A549 (cell line): ENCODE data around the gene RPS14. TPM values are rescaled to one million over a fixed set of nuclear protein-coding genes. Genes with fewer than 3 reads are reported as not detected.

Experiments used
- ATAC-seq, 2 experiments: fragments of 200-7000 bp in 1 of 2; fragments of >200 bp in 1 of 2; cut with Nextera tagmentation in 1 of 2; cut with Tn5 transposase in 1 of 2; 3 replicates each; pipeline versions ENCODE4 v1.8.0 to v1.9.1; 2018 to 2020; ENCODE audit warnings: mild to moderate bottlenecking in 1 of 2, moderate library complexity in 1 of 2
- CTCF ChIA-PET: fragments of 300-600 bp; sonication (Branson Sonifier 250); formaldehyde crosslinking; extraction: SDS; loops from one replicate; lab custom pipeline; 2021; ENCODE audit warnings: antibody characterized with exemption, inconsistent platforms; lab: Yijun Ruan, JAX
- POLR2A ChIA-PET: fragments of 350-600 bp; formaldehyde crosslinking; extraction: SDS; loops from one replicate; lab custom pipeline; 2021; ENCODE audit warnings: antibody characterized with exemption, inconsistent platforms; lab: Yijun Ruan, JAX
- DNase-seq, 2 experiments: peaks; one replicate each; pipeline versions ENCODE4 v3.0.0 to v3.0.0-alpha.2; 2011 to 2016; ENCODE audit warnings: low read depth in 1 of 2, low spot score in 1 of 2
- FAIRE-seq: peaks from 2 replicates; lab custom pipeline; 2011; peaks lifted over from hg19 to GRCh38; lab: Jason Lieb, UNC
- H3K27ac ChIP-seq, 2 experiments: fragments of >200 bp; sonication (Bioruptor Twin); formaldehyde crosslinking; 3 replicates each; pipeline ENCODE4 v1.5.1; 2016 to 2017
- H3K4me1 ChIP-seq: fragments of >200 bp; sonication (Bioruptor Twin); formaldehyde crosslinking; 3 replicates; pipeline ENCODE4 v1.6.1; 2016
- H3K4me2 ChIP-seq: fragments of >200 bp; sonication (Bioruptor Twin); formaldehyde crosslinking; 3 replicates; pipeline ENCODE4 v1.6.1; 2016
- H3K4me3 ChIP-seq: fragments of >200 bp; sonication (Bioruptor Twin); formaldehyde crosslinking; 3 replicates; pipeline ENCODE4 v1.5.1; 2016
- H3K9me3 ChIP-seq: fragments of >200 bp; sonication (Bioruptor Twin); formaldehyde crosslinking; 3 replicates; pipeline ENCODE4 v1.6.1; 2016
- CHD2 ChIP-seq: fragments of 150-350 bp; IDR thresholded peaks from 2 replicates; pipeline ENCODE4 v1.6.1; 2014; ENCODE audit warnings: low read length; ENCODE audit not compliant: partially characterized antibody
- CHD4 ChIP-seq: fragments of 200-600 bp; sonication (generic); IDR thresholded peaks from 2 replicates; pipeline ENCODE4 v1.6.1; 2016; ENCODE audit warnings: antibody characterized with exemption, mild to moderate bottlenecking, borderline replicate concordance
- EHMT2 ChIP-seq: fragments of 200-600 bp; sonication (generic); IDR thresholded peaks from 2 replicates; pipeline ENCODE4 v1.6.1; 2016; ENCODE audit warnings: antibody characterized with exemption, low read depth, mild to moderate bottlenecking, moderate library complexity
- EP300 ChIP-seq, 2 experiments: fragments of >200 bp; sonication (Bioruptor Twin); formaldehyde crosslinking; IDR thresholded peaks; 2 replicates in 1 of 2; 3 replicates in 1 of 2; pipeline ENCODE4 v1.6.1; 2016 to 2017
- ESRRA ChIP-seq: fragments of 150-350 bp; IDR thresholded peaks from 2 replicates; pipeline ENCODE4 v1.6.1; 2014; ENCODE audit warnings: mild to moderate bottlenecking, low read length, borderline replicate concordance
- FOSB ChIP-seq: fragments of 250-450 bp; sonication (Bioruptor Pico); IDR thresholded peaks from 2 replicates; pipeline ENCODE4 v1.5.0; 2020; ENCODE audit warnings: mild to moderate bottlenecking, moderate library complexity
- HDAC2 ChIP-seq: fragments of 200-600 bp; sonication (generic); IDR thresholded peaks from 2 replicates; pipeline ENCODE4 v1.6.1; 2016
- HES2 ChIP-seq: fragments of >200 bp; sonication (Bioruptor Twin); formaldehyde crosslinking; IDR thresholded peaks from 2 replicates; pipeline ENCODE4 v1.6.1; 2016
- HOXB13 ChIP-seq: fragments of 250-450 bp; sonication (Bioruptor Pico); IDR thresholded peaks from 2 replicates; pipeline ENCODE4 v1.5.0; 2020; ENCODE audit warnings: low read depth, mild to moderate bottlenecking, moderate library complexity
- HOXB5 ChIP-seq: fragments of 250-450 bp; sonication (Bioruptor Pico); IDR thresholded peaks from 2 replicates; pipeline ENCODE4 v1.5.0; 2020; ENCODE audit warnings: mild to moderate bottlenecking, moderate library complexity
- JUNB ChIP-seq: fragments of >200 bp; sonication (Bioruptor Twin); formaldehyde crosslinking; IDR thresholded peaks from 2 replicates; pipeline ENCODE4 v1.6.1; 2016
- KDM5A ChIP-seq: fragments of 200-600 bp; sonication (generic); IDR thresholded peaks from 2 replicates; pipeline ENCODE4 v1.6.1; 2016; ENCODE audit warnings: antibody characterized with exemption, mild to moderate bottlenecking
- MAZ ChIP-seq: fragments of 150-350 bp; IDR thresholded peaks from 2 replicates; pipeline ENCODE4 v1.6.1; 2014; ENCODE audit warnings: antibody characterized with exemption, low read depth, low read length, borderline replicate concordance
- NFE2L2 ChIP-seq: fragments of 150-350 bp; conservative IDR thresholded peaks from 2 replicates; pipeline ENCODE4 v1.6.1; 2014; ENCODE audit warnings: low read length
- PHF8 ChIP-seq: fragments of 200-600 bp; sonication (generic); IDR thresholded peaks from 2 replicates; pipeline ENCODE4 v1.6.1; 2016; ENCODE audit warnings: low read depth, mild to moderate bottlenecking, antibody characterized with exemption, moderate library complexity, borderline replicate concordance
- RARB ChIP-seq: fragments of 250-450 bp; sonication (Bioruptor Pico); IDR thresholded peaks from 2 replicates; pipeline ENCODE4 v1.8.0; 2021; ENCODE audit warnings: mild to moderate bottlenecking, moderate library complexity
- SREBF2 ChIP-seq: fragments of 450-650 bp; IDR thresholded peaks from 2 replicates; pipeline ENCODE4 v1.6.1; 2014; ENCODE audit warnings: mild to moderate bottlenecking, moderate library complexity
- TFCP2L1 ChIP-seq: fragments of 250-450 bp; sonication (Bioruptor Pico); IDR thresholded peaks from 2 replicates; pipeline ENCODE4 v1.5.0; 2021; ENCODE audit warnings: mild to moderate bottlenecking
- TP53 ChIP-seq: fragments of 250-450 bp; sonication (Bioruptor Pico); IDR thresholded peaks from 2 replicates; pipeline ENCODE4 v1.5.0; 2021; ENCODE audit warnings: mild to moderate bottlenecking, moderate library complexity
- ZNF302 ChIP-seq: fragments of 250-450 bp; sonication (Bioruptor Pico); IDR thresholded peaks from 2 replicates; pipeline ENCODE4 v1.9.0; 2021; ENCODE audit warnings: inconsistent platforms, mild to moderate bottlenecking, moderate library complexity
- WGBS: methylation state at CpG from one replicate; pipeline ENCODE4 v1.1.6; 2017; ENCODE audit errors: missing lambda C conversion rate; 5-methylcytosine and 5-hydroxymethylcytosine counted together
- polyA plus RNA-seq, 4 experiments: library from polyadenylated mRNA; depleted of rRNA in 3 of 4; stranded (reverse); fragments of >200 nt; fragmentation: RNase III in 1 of 4; extraction: RNeasy Plus Mini Kit Qiagen cat#74134 plus additional on column Dnase treatment in 1 of 4; gene quantifications; 2 replicates in 3 of 4; 3 replicates in 1 of 4; pipeline ENCODE4 v1.2.3, GENCODE V29; 2011 to 2017
- TF ChIP-seq, protein P1 (sequence below): fragments of >200 bp; sonication (Bioruptor Twin); formaldehyde crosslinking; IDR thresholded peaks from 3 replicates; pipeline ENCODE4 v1.6.1; 2016
- TF ChIP-seq, protein P2 (sequence below): fragments of 150-350 bp; IDR thresholded peaks from 2 replicates; pipeline ENCODE4 v1.6.1; 2014; ENCODE audit warnings: low read depth, mild to moderate bottlenecking, low read length

The RPS14 gene
- polyA plus RNA-seq, 2 of the 4 experiments (the other 2 are of a cell fraction): 3,794 to 3,799 TPM

DNA sequence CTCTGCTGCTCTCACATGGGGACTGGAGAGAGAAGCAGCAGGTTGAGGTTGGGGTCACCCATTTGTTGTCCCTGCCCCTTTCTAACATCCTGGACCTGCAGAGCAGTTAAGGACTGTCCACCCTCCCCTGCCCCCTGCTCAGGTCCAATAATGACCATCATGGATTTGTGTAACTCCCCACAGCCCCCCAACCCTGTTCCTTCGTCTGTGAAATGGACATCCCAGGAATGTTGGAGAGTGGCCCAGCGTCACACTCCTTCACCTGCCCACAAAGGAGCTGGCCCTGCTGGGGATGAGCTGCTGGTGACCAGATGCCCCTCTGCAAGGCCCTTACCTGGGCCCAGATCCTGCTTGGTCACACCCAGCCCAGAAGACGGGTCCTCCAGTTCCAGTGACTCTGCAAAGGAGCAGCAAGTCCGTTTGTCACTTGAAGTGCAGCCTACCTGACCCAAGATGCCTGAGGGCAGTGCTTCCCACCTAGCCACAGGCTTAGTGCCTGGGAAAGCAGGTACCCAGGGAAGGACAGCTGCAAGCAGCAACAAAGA lies 47.2 kb downstream of the RPS14 start:
- H3K4me3 ChIP-seq: no peak overlapping the region
- TF ChIP-seq TFCP2L1 (CRISPR knock-in tag) (no peak), ZNF302 (no peak), PHF8 (no peak), HES2 (no peak), CHD4 (no peak), JUNB (no peak), RARB (no peak), FOSB (CRISPR knock-in tag) (no peak), CHD2 (no peak), TP53 (no peak)
- TF ChIP-seq, protein P1, sequence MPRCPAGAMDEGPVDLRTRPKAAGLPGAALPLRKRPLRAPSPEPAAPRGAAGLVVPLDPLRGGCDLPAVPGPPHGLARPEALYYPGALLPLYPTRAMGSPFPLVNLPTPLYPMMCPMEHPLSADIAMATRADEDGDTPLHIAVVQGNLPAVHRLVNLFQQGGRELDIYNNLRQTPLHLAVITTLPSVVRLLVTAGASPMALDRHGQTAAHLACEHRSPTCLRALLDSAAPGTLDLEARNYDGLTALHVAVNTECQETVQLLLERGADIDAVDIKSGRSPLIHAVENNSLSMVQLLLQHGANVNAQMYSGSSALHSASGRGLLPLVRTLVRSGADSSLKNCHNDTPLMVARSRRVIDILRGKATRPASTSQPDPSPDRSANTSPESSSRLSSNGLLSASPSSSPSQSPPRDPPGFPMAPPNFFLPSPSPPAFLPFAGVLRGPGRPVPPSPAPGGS: no peak
- TF ChIP-seq, protein P2, sequence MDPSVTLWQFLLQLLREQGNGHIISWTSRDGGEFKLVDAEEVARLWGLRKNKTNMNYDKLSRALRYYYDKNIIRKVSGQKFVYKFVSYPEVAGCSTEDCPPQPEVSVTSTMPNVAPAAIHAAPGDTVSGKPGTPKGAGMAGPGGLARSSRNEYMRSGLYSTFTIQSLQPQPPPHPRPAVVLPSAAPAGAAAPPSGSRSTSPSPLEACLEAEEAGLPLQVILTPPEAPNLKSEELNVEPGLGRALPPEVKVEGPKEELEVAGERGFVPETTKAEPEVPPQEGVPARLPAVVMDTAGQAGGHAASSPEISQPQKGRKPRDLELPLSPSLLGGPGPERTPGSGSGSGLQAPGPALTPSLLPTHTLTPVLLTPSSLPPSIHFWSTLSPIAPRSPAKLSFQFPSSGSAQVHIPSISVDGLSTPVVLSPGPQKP: no peak
- ChIA-PET CTCF (interaction anchor here (1.9 kb wide), 1 partner anchor 34 kb away, joined by 5 read pairs; no protein-coding TSS in a partner anchor), POLR2A (no interaction called here)
- ATAC-seq (no peak), DNase-seq (no peak), FAIRE-seq (no peak)
- H3K4me1 ChIP-seq: no peaks in the 10 kb centered on the region
- H3K4me2 ChIP-seq: no peak overlapping the region
- H3K9me3 ChIP-seq: no peaks in the 10 kb centered on the region
- H3K27ac ChIP-seq: no peak overlapping the region
- WGBS: 73% methylated on average over 2 of the region's 4 CpGs

GRCh38 chr5:150401376-150402228 lies 47.9 kb downstream of the RPS14 start:
- Histone ChIP-seq H3K4me3 (no peak overlapping the region), H3K27ac (no peak overlapping the region), H3K4me2 (no peak overlapping the region)
- no peak for FAIRE-seq
- TF ChIP-seq HDAC2 (no peak), ESRRA (no peak), KDM5A (no peak), HOXB5 (CRISPR knock-in tag) (no peak), EP300 (IDR thresholded peaks at IDR 0.05) (no peak), CHD2 (no peak), NFE2L2 (no peak), SREBF2 (no peak), HOXB13 (CRISPR knock-in tag) (no peak), MAZ (no peak), EHMT2 (no peak)
- TF ChIP-seq, all 56 proteins: peak for 0
- Histone ChIP-seq H3K9me3 (no peaks in the 10 kb centered on the region), H3K4me1 (no peaks in the 10 kb centered on the region)
- POLR2A ChIA-PET: no interaction called here
- CTCF ChIA-PET: interaction anchor here (1.9 kb wide), 1 partner anchor 35 kb away, joined by 5 read pairs; no protein-coding TSS in a partner anchor
- DNase-seq: no peak
- no peak for ATAC-seq
- WGBS: 92% methylated on average over 10 of the region's 11 CpGs
